ENCODE data around the gene NACC2.

The NACC2 gene

GRCh38 chr9:136003411-136004218 is 91.5 kb downstream of the NACC2 start:
- in situ Hi-C loops (cut with MboI; ENCODE audit: low sequenced_read_pairs), result no loop called here

- in situ Hi-C loops (cut with MboI; ENCODE audit: low sequenced_read_pairs), result no loop called here
Observed at GRCh38 chr9:136002881-136003280, 92.2 kb downstream of the NACC2 start.

GRCh38 chr9:136002215-136002614 is 92.9 kb downstream of the NACC2 start:
- in situ Hi-C loops (cut with MboI; ENCODE audit: low sequenced_read_pairs), result no loop called here

- in situ Hi-C loops (cut with MboI; ENCODE audit: low sequenced_read_pairs), result no loop called here
Observed at GRCh38 chr9:136001231-136001630, 93.9 kb downstream of the NACC2 start.

- in situ Hi-C loops (cut with MboI; ENCODE audit: low sequenced_read_pairs), result no loop called here
Observed at GRCh38 chr9:135998410-135999071, 96.5 kb downstream of the NACC2 start.

GRCh38 chr9:135998016-135998380 is 97.1 kb downstream of the NACC2 start:
- in situ Hi-C loops (cut with MboI; ENCODE audit: low sequenced_read_pairs), result no loop called here

- in situ Hi-C loops (cut with MboI; ENCODE audit: low sequenced_read_pairs), result no loop called here
Observed at GRCh38 chr9:135997090-135998015, 97.7 kb downstream of the NACC2 start.

GRCh38 chr9:135995816-135996215 is 99.3 kb downstream of the NACC2 start:
- in situ Hi-C loops (cut with MboI; ENCODE audit: low sequenced_read_pairs), result no loop called here

GRCh38 chr9:135994501-135995192 is 100.4 kb downstream of the NACC2 start:
- in situ Hi-C loops (cut with MboI; ENCODE audit: low sequenced_read_pairs), result no loop called here

GRCh38 chr9:135993765-135994500 is 101.2 kb downstream of the NACC2 start:
- in situ Hi-C loops (cut with MboI; ENCODE audit: low sequenced_read_pairs), result no loop called here

- in situ Hi-C loops (cut with MboI; ENCODE audit: low sequenced_read_pairs), result no loop called here
Observed at GRCh38 chr9:135993409-135993742, 101.7 kb downstream of the NACC2 start.

- in situ Hi-C loops (cut with MboI; ENCODE audit: low sequenced_read_pairs), result no loop called here
Observed at GRCh38 chr9:135992486-135993408, 102.3 kb downstream of the NACC2 start.

- in situ Hi-C loops (cut with MboI; ENCODE audit: low sequenced_read_pairs), result no loop called here
Observed at GRCh38 chr9:135991771-135992170, 103.3 kb downstream of the NACC2 start.

GRCh38 chr9:135990468-135991429 is 104.3 kb downstream of the NACC2 start:
- in situ Hi-C loops (cut with MboI; ENCODE audit: low sequenced_read_pairs), result no loop called here

- in situ Hi-C loops (cut with MboI; ENCODE audit: low sequenced_read_pairs), result no loop called here
Observed at GRCh38 chr9:135989722-135990467, 105.2 kb downstream of the NACC2 start.

- in situ Hi-C loops (cut with MboI; ENCODE audit: low sequenced_read_pairs), result no loop called here
Observed at GRCh38 chr9:135989157-135989556, 105.9 kb downstream of the NACC2 start.

GRCh38 chr9:135988493-135988892 is 106.6 kb downstream of the NACC2 start:
- in situ Hi-C loops (cut with MboI; ENCODE audit: low sequenced_read_pairs), result no loop called here
